ENCODE results near the gene DHRS3. TPM values are rescaled to one million over a fixed set of nuclear protein-coding genes. Genes with fewer than 3 reads are reported as not detected.

The DHRS3 gene
- total and polyA plus RNA-seq, 2 of the 13 experiments (the other 11 are each of a cell fraction or from before 2014, with no cell fraction given) = 48.5 to 90.5 TPM

DNA sequence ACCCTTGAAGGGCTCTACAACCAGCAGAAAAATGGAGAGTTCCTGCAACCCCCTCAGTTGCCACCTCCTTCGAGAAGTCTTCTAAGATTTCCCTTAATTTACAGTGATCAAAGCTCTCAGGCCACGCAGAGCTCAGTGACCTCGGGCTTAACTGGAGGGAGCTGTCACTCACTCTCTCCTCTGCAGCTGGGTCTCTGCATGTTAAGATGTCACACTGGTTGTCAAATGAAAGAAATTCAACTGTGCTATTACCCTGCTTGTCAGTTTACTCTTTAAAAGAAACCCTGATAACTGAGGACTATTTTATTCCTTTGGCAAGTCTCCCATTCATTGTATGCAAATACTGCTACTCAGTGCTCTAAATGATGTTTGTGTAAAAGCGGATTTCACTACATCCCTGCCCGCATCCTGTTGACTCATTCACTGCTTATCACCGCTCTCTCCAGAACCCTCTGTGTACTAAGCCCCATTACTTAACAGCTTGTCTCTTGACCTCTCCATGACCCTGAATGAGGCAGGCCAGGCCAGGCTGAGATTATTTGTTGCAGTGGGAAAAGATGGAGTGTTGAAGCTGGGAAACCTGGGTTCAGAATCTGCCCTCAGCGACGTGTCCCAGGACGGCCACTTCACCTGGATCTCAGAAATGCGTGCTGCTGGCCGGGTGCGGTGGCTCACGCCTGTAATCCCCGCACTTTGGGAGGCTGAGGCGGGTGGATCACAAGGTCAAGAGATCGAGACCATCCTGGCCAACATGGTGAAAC is 13.7 kb downstream of the DHRS3 start (continued):
- TF ChIP-seq, protein P1, sequence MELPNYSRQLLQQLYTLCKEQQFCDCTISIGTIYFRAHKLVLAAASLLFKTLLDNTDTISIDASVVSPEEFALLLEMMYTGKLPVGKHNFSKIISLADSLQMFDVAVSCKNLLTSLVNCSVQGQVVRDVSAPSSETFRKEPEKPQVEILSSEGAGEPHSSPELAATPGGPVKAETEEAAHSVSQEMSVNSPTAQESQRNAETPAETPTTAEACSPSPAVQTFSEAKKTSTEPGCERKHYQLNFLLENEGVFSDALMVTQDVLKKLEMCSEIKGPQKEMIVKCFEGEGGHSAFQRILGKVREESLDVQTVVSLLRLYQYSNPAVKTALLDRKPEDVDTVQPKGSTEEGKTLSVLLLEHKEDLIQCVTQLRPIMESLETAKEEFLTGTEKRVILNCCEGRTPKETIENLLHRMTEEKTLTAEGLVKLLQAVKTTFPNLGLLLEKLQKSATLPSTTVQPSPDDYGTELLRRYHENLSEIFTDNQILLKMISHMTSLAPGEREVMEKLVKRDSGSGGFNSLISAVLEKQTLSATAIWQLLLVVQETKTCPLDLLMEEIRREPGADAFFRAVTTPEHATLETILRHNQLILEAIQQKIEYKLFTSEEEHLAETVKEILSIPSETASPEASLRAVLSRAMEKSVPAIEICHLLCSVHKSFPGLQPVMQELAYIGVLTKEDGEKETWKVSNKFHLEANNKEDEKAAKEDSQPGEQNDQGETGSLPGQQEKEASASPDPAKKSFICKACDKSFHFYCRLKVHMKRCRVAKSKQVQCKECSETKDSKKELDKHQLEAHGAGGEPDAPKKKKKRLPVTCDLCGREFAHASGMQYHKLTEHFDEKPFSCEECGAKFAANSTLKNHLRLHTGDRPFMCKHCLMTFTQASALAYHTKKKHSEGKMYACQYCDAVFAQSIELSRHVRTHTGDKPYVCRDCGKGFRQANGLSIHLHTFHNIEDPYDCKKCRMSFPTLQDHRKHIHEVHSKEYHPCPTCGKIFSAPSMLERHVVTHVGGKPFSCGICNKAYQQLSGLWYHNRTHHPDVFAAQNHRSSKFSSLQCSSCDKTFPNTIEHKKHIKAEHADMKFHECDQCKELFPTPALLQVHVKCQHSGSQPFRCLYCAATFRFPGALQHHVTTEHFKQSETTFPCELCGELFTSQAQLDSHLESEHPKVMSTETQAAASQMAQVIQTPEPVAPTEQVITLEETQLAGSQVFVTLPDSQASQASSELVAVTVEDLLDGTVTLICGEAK (IDR thresholded peaks at IDR 0.05) = no peak
- TF ChIP-seq, protein P1 (CRISPR knock-in tag; IDR thresholded peaks at IDR 0.05) = no peak
- TF ChIP-seq ZNF10 (CRISPR knock-in tag; IDR thresholded peaks at IDR 0.05; ENCODE audit: borderline replicate concordance, low read depth) (no peak), ZNF225 (CRISPR knock-in tag; IDR thresholded peaks at IDR 0.05) (no peak), NKX3-1 (CRISPR knock-in tag; IDR thresholded peaks at IDR 0.05) (no peak), HES4 (CRISPR knock-in tag; IDR thresholded peaks at IDR 0.05; ENCODE audit: borderline replicate concordance) (no peak)
- TF ChIP-seq, protein P2, sequence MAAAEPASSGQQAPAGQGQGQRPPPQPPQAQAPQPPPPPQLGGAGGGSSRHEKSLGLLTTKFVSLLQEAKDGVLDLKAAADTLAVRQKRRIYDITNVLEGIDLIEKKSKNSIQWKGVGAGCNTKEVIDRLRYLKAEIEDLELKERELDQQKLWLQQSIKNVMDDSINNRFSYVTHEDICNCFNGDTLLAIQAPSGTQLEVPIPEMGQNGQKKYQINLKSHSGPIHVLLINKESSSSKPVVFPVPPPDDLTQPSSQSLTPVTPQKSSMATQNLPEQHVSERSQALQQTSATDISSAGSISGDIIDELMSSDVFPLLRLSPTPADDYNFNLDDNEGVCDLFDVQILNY (CRISPR knock-in tag; conservative IDR thresholded peaks at IDR 0.05) = no peak
- TF ChIP-seq, protein P3, sequence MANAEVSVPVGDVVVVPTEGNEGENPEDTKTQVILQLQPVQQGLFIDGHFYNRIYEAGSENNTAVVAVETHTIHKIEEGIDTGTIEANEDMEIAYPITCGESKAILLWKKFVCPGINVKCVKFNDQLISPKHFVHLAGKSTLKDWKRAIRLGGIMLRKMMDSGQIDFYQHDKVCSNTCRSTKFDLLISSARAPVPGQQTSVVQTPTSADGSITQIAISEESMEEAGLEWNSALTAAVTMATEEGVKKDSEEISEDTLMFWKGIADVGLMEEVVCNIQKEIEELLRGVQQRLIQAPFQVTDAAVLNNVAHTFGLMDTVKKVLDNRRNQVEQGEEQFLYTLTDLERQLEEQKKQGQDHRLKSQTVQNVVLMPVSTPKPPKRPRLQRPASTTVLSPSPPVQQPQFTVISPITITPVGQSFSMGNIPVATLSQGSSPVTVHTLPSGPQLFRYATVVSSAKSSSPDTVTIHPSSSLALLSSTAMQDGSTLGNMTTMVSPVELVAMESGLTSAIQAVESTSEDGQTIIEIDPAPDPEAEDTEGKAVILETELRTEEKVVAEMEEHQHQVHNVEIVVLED (CRISPR knock-in tag; IDR thresholded peaks at IDR 0.05; ENCODE audit: borderline replicate concordance) = no peak
- TF ChIP-seq, protein P4, sequence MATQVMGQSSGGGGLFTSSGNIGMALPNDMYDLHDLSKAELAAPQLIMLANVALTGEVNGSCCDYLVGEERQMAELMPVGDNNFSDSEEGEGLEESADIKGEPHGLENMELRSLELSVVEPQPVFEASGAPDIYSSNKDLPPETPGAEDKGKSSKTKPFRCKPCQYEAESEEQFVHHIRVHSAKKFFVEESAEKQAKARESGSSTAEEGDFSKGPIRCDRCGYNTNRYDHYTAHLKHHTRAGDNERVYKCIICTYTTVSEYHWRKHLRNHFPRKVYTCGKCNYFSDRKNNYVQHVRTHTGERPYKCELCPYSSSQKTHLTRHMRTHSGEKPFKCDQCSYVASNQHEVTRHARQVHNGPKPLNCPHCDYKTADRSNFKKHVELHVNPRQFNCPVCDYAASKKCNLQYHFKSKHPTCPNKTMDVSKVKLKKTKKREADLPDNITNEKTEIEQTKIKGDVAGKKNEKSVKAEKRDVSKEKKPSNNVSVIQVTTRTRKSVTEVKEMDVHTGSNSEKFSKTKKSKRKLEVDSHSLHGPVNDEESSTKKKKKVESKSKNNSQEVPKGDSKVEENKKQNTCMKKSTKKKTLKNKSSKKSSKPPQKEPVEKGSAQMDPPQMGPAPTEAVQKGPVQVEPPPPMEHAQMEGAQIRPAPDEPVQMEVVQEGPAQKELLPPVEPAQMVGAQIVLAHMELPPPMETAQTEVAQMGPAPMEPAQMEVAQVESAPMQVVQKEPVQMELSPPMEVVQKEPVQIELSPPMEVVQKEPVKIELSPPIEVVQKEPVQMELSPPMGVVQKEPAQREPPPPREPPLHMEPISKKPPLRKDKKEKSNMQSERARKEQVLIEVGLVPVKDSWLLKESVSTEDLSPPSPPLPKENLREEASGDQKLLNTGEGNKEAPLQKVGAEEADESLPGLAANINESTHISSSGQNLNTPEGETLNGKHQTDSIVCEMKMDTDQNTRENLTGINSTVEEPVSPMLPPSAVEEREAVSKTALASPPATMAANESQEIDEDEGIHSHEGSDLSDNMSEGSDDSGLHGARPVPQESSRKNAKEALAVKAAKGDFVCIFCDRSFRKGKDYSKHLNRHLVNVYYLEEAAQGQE (IDR thresholded peaks at IDR 0.05; ENCODE audit: borderline replicate concordance in 1 of 2, low read depth in 1 of 2, low read length in 2 of 2) = no peak
- TF ChIP-seq, protein P5, sequence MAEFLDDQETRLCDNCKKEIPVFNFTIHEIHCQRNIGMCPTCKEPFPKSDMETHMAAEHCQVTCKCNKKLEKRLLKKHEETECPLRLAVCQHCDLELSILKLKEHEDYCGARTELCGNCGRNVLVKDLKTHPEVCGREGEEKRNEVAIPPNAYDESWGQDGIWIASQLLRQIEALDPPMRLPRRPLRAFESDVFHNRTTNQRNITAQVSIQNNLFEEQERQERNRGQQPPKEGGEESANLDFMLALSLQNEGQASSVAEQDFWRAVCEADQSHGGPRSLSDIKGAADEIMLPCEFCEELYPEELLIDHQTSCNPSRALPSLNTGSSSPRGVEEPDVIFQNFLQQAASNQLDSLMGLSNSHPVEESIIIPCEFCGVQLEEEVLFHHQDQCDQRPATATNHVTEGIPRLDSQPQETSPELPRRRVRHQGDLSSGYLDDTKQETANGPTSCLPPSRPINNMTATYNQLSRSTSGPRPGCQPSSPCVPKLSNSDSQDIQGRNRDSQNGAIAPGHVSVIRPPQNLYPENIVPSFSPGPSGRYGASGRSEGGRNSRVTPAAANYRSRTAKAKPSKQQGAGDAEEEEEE (CRISPR knock-in tag; IDR thresholded peaks at IDR 0.05; ENCODE audit: borderline replicate concordance) = no peak
